Mesenteric fat pad (tissue), 1 donor: ENCODE results near the gene G2E3. TPM values are rescaled to one million over a fixed set of nuclear protein-coding genes. Genes with fewer than 3 reads are reported as not detected.
"Not testable (repeated sequence)": the region's sequence is repeated elsewhere in the genome, so short reads cannot be mapped to it uniquely, and the experiment has no call there.

Experiments used
- DNase-seq: peaks from one replicate; pipeline ENCODE4 v3.0.0-alpha.2; 2020; ENCODE audit warnings: low spot score
- total RNA-seq: library from RNA; stranded (reverse); fragmentation: NEBNext Ultra II Directional; extraction: Animal tissue kit (Norgen Biotek cat#: 25700); gene quantifications from one replicate; pipeline ENCODE4 v1.2.1, GENCODE V29; 2021
- donor health status: DM: yes; HTN: yes; CAD: no.

Gene G2E3
- total RNA-seq, 1 donor from 2014 or later, result 16.8 TPM

- no peak for DNase-seq
Measured at GRCh38 chr14:30559638-30560091, 707 bp downstream of the G2E3 start.

- DNase-seq, result no peak
Measured at GRCh38 chr14:30560581-30560980, 1.6 kb downstream of the G2E3 start.

DNA sequence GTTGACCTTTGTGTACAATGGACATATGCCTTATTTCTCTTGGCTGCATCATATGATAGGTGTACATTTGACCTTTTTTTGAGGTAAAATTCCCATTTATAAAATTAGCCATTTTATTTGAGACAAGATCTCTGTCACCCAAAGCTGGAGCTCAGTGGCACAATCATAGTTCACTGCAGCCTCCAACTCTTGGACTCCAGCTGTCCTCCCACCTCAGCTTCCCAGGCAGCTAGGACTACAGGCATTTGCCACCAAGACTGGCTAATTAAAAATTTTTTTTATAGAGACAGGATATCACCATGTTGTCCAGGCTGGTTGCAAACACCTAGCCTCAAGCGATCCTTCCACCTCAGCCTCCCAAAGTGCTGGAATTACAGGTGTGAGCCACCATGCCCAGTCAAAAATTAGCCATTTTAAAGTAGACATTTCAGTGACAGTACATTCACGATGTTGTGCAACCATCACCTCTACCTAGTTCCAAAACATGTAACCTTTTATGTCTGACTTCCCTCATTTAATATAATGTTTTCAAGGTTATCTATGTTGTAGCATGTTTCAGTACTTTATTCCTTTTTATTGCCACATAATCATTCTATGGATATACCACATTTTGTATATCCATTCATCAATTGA, 5.4 kb downstream of the G2E3 start:
- DNase-seq, result no peak

DNA sequence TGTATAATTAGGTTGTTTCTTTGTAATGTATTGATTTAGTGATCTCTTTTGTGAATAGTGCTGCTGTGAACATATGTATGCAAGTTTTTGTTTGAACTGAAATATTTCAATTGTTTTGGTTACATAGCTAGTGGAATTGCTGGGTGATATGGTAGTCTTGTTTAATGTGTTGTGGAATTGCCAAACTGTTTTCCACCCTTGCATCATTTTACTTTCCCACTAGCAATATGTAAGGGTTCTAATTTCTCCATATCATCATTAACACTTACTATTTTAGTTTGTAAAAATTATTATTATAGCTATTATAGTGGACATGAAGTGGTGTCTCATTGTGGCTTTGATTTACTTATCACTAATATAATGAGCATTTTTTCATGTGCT, 5.9 kb downstream of the G2E3 start:
- DNase-seq, result no peak

DNA sequence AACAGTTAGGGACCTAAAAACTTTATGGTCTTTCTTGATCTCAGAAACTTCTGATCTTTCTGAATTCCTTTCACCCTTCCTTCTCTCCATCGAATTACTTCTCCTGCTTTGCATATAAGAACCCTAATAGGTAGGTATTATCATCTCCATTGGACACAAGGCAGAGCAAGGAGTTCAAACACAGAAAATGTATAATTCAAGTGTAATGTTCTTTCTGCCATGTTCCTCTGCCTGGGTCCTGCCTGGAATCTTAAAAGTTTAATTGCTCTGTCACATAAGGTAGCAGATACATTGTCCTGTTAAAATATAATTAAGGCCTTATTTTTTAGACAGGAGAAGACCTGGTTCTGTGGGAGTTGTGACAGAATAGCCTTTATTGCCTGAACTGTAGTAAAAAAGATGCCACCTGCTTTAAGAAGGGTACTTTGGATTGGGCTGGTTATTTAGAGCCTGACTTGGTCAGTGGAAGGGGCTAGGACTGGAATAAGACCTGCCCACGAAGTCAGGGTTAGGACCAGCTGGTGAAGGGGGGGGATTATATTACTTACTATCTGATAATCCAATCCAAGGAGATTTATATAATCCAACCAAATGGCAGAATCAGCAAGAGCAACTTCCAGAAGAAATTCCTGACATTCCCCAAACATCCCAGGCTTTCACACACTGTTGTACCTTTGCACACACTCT, 10.4 kb downstream of the G2E3 start:
- DNase-seq, result no peak

DNA sequence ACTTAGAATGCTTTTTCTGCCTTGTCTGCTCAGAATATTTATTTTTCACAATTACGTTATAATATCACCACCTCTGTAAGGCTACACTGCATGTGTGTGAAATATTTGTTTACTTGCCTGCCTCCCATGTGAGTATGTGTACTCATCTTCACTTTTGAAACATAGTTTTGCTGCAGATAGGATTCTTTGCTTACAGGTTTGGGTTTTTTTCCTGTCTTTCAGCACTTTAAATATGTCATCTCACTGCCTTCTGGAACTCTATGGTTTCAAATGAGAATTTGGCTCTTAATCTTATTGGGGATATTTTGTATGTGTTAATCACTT, 10.9 kb downstream of the G2E3 start:
- no peak for DNase-seq

GRCh38 chr14:30572237-30572636, 13.3 kb downstream of the G2E3 start:
- no peak for DNase-seq

GRCh38 chr14:30572771-30573170, 13.8 kb downstream of the G2E3 start:
- DNase-seq, result no peak

DNA sequence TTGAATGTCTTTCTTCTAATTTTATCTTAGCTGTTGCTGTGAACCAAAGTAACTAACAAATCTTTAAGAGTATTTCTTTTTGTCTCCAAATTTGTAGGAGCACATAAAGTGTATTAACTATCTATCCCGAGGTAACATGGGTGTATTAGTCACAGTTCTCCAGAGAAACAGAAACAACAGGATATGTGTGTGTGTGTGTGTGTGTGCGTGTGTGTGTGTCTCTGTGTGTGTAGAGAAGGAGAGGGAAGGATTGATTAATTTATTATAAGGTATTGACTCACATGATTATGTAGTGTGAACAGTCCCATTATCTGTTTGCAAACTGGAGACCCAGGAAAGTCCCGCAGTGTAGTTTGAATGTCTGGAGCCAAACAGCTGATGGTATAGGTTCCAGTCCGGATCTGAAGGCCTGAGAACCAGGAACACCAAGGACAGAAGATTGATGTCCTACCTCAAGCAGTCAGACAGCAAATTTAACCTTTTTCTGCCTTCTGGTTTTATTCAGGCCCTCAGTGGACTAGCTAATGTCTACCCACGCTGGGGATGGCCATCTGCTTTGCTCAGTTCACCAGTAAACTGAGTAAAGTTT, 14.4 kb downstream of the G2E3 start:
- DNase-seq, result no peak

DNA sequence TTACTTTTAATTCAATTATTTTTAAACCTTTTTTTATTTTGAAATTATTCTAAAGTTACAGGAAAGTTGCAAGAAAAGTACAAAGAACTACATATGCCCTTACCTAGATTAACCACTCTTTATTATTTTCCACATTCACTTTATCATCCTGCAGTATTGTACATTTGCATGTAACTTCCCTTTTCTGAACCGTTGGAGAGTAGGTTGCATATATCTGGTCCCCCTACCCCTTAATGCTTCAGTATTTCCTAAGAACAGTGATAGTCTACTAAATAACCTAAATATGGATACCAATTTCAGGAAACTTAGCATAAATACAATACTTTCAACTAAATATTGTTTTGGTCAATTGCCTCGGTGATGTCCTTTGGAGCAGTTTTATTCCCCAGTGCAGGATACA, 15.0 kb downstream of the G2E3 start:
- DNase-seq, result no peak

- not testable (repeated sequence) for DNase-seq
Measured at GRCh38 chr14:30574777-30575176, 15.8 kb downstream of the G2E3 start.

DNA sequence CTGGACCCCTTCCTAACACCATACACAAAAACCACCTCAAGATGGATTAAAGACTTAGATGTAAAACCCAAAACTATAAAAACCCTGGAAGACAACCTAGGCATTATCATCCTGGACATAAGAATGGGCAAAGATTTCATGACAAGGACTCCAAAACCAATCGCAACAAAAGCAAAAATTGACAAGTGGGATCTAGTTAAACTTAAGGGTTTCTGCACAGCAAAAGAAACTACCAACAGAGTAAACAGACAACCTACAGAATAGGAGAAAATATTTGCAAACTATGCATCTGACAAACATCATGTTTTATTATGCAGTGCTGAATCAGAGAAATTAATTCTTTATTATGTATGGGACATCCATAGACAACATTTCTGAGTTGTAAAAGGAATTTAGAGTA, 17.4 kb downstream of the G2E3 start:
- not testable (repeated sequence) for DNase-seq

- no peak for DNase-seq
Measured at GRCh38 chr14:30580616-30581282, 21.8 kb downstream of the G2E3 start.

DNA sequence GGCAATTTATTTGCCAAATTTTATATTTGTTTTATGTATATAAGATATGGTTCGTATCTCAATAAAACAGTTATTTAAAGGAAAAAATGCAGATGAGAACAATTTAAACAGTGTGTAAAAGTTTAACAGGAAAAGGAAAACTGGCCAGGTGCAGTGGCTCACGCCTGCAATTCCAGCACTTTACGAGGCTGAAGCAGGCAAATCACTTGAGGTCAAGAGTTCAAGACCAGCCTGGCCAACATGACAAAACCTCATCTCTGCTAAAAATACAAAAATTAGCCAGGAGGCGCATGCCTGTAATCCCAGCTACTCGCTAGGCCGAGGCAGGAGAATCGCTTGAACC, 22.3 kb downstream of the G2E3 start:
- no peak for DNase-seq

DNA sequence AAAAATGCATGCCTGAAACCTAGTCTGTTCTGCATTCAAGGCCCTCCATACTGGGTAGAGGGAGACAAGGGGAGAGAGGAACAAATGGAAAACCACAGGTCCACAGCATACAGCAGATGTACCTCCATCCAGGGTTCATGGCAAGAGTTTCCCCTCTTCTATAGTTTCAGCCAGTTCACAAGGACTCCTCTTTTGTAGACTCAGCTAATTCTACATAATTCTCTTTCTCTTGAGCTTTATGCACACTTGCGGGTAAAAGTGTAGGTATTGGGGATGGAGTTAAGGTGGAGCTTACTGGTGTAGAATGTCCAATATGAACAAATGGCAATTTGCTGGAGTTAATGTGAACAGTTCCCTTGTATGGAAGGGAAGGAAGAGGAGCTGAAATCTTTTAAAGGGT, 23.4 kb downstream of the G2E3 start:
- no peak for DNase-seq

DNA sequence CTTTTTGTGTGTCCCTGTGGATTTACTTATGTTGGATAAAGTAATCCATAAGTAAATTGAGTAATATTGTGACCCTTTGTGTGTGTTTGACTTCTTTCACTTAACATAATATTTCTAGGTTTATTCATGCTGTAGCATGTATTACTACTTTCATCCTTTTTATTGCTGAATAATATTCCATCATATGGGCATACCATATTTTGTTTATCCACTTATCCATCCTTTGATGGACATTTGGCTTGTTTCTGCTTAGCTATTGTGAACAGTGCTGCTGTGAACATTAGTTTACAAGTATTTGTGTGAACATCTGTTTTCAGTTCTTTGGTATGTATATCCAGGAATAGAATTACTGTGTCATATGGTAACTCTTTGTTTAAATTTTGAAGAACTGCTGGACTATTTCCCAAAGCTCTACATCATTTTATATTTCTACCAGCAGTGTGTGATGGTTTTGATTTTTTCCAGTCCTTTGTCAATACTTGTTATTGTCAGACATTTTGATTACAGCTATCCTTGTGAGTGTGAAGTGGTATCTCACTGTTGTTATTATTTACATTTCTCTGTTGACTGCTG, 25.2 kb downstream of the G2E3 start:
- DNase-seq, result no peak

GRCh38 chr14:30585204-30585603, 26.2 kb downstream of the G2E3 start:
- no peak for DNase-seq

DNA sequence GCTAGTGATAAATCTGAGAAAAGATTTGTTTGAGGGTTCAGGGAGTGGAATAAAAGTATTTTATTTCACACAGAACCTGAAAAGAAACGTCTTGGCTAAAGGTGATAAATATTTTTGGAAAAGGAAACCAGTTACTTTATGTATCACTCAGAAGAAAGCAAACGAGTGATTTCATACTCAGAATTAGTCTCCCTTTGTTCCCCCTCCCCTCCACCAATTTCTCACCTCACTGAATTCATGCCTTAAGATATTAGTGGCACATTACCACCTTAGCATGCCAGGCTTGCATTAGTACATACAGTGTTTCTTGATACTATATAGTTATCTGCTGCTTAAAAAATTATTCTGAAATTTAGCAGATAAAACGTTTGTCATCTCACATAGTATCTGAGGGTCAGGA, 28.2 kb downstream of the G2E3 start:
- no peak for DNase-seq

DNA sequence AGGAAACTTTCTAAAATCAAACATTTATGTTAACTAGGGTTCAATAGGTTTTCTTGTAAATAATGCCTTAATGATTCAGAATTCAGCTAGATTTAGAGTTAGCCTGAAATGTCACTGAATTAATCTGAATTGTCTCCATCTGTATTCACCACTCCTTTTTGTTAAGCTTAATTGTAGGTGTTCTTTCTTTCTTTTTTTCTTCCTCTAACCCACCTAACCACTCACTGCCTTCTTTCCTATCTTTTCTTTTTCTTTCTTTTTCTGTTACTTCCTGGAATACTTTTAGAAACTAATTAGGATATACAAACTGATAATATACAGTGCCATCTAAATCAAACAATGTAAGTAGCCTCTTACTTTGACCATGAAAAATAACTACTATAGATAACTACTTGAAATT, 29.9 kb downstream of the G2E3 start:
- no peak for DNase-seq

- DNase-seq, result no peak
Measured at GRCh38 chr14:30596935-30597334, 38.0 kb downstream of the G2E3 start.

DNA sequence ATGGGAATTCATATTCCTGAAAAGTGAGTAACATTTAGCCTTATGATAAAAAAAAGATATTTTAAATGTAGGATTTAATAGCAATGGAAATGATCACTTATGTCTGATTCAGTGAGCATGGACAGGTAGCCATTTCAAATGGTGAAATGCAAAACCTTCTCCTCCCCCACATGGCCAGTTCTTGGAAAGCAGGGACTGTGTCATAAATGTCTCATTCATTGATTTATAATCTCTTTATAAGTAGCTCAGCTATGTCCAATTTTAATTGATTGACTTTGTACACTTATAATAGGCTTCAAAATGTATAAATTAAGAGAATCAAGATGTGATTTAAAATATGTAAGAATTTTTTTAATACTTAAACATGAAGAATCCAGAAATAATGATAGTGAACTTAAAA, 38.5 kb downstream of the G2E3 start:
- no peak for DNase-seq
